Neural progenitor cell (in vitro differentiated cells): ENCODE results near the gene SLC6A12. TPM values are rescaled to one million over a fixed set of nuclear protein-coding genes. Genes with fewer than 3 reads are reported as not detected.
A peak's percentile ranks its signal among the peaks of the same experiment; 100 is the strongest.

Experiments
- DNase-seq: peaks from one replicate; pipeline ENCODE4 v3.0.0-alpha.2; 2016; ENCODE audit warnings: low spot score
- H2AFZ ChIP-seq: fragments of 200-600 bp; sonication (generic); replicated peaks from 2 replicates; pipeline ENCODE4 v1.6.1; 2016; ENCODE audit warnings: antibody characterized with exemption
- H3F3A ChIP-seq: fragments of 200-600 bp; sonication (generic); 2 replicates; pipeline ENCODE4 v1.6.1; 2016; ENCODE audit warnings: antibody characterized with exemption, low read depth
- H3K27ac ChIP-seq: fragments of 200-600 bp; sonication (generic); 2 replicates; pipeline ENCODE4 v1.5.1; 2016; ENCODE audit warnings: mild to moderate bottlenecking
- H3K27me3 ChIP-seq: fragments of 200-600 bp; sonication (generic); 2 replicates; pipeline ENCODE4 v1.6.1; 2016; ENCODE audit warnings: mild to moderate bottlenecking, moderate library complexity
- H3K36me3 ChIP-seq: fragments of 200-600 bp; sonication (generic); 2 replicates; pipeline ENCODE4 v1.5.1; 2016
- H3K4me1 ChIP-seq: fragments of 200-600 bp; sonication (generic); 2 replicates; pipeline ENCODE4 v1.6.1; 2016; ENCODE audit warnings: mixed run types
- H3K4me2 ChIP-seq: fragments of 200-600 bp; sonication (generic); 2 replicates; pipeline ENCODE4 v1.6.1; 2016
- H3K4me3 ChIP-seq: fragments of 200-600 bp; sonication (generic); 2 replicates; pipeline ENCODE4 v1.5.1; 2016
- H3K79me2 ChIP-seq: fragments of 200-600 bp; sonication (generic); 2 replicates; pipeline ENCODE4 v1.6.1; 2016; ENCODE audit warnings: low read depth
- H3K9ac ChIP-seq: fragments of 200-600 bp; sonication (generic); 2 replicates; pipeline ENCODE4 v1.6.1; 2016
- H3K9me3 ChIP-seq: fragments of 200-600 bp; sonication (generic); 2 replicates; pipeline ENCODE4 v1.5.1; 2016; ENCODE audit warnings: low read depth
- H4K20me1 ChIP-seq: fragments of 200-600 bp; sonication (generic); 2 replicates; pipeline ENCODE4 v1.6.1; 2016; ENCODE audit warnings: low read depth
- H3K27ac Mint-ChIP-seq: 3 replicates; pipeline ENCODE4 v1.8.0; 2021; ENCODE audit warnings: mixed read lengths
- H3K27me3 Mint-ChIP-seq: 2 replicates; pipeline ENCODE4 v1.8.0; 2022; ENCODE audit warnings: low read depth, mild to moderate bottlenecking, inconsistent platforms, moderate library complexity, mixed read lengths; ENCODE audit not compliant: insufficient read depth
- H3K36me3 Mint-ChIP-seq: 3 replicates; pipeline ENCODE4 v1.8.0; 2021; ENCODE audit warnings: mixed read lengths
- H3K4me1 Mint-ChIP-seq: 3 replicates; pipeline ENCODE4 v1.8.0; 2021; ENCODE audit warnings: mixed read lengths
- H3K4me3 Mint-ChIP-seq: 3 replicates; pipeline ENCODE4 v1.8.0; 2021; ENCODE audit warnings: mild to moderate bottlenecking, moderate library complexity, mixed read lengths
- H3K9me3 Mint-ChIP-seq: 3 replicates; pipeline ENCODE4 v1.8.0; 2020; ENCODE audit warnings: mixed read lengths
- EZH2 ChIP-seq: fragments of 200-600 bp; sonication (generic); IDR thresholded peaks from 2 replicates; pipeline ENCODE4 v1.6.1; 2017; ENCODE audit warnings: antibody characterized with exemption, mild to moderate bottlenecking, moderate library complexity
- EZH2phosphoT487 ChIP-seq: fragments of 200-600 bp; sonication (generic); IDR thresholded peaks from 2 replicates; pipeline ENCODE4 v1.6.1; 2017; ENCODE audit warnings: antibody characterized with exemption
- total RNA-seq: library from RNA; depleted of rRNA; stranded (reverse); fragments of >200 nt; gene quantifications from 2 replicates; pipeline ENCODE4 v1.2.3, GENCODE V29; 2015; ENCODE audit warnings: low replicate concordance
- TF ChIP-seq, protein P1 (sequence below): fragments of 200-600 bp; sonication (generic); IDR thresholded peaks from 2 replicates; pipeline ENCODE4 v1.5.1; 2017; ENCODE audit warnings: antibody characterized with exemption, mild to moderate bottlenecking

Gene SLC6A12
- total RNA-seq, 1 donor from 2014 or later: not detected

DNA sequence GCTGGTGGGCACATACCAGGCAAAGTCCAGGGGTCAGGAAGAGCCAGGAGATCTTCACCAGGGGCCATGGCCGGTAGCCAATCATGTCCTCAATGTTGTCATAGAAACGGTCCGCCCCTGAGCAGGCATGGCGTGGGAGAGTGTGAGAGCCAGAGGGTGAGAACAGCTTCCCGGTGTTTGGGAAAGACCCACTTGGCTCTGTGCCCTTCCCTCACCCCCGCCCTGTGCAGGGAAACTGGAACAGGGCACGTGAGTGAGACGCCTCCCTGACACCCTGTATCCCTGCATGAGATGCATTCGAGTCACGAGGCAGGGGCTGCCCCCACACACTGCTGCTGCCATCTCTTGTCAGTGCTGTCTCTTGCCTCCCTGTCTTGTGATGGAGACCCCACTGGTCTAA, 20.7 kb downstream of the SLC6A12 start:
- Mint-ChIP-seq H3K36me3 (no peaks in the 10 kb centered on the region), H3K4me1 (peaks cover 7% of the 10 kb centered on the region), H3K27ac (no peak overlapping the region), H3K4me3 (peak overlapping the region; percentile 54), H3K9me3 (peaks cover 7% of the 10 kb centered on the region), H3K27me3 (peaks cover 21% of the 10 kb centered on the region)
- H3K79me2 ChIP-seq: no peaks in the 10 kb centered on the region
- no peaks in the 10 kb centered on the region for H3K9me3 ChIP-seq
- TF ChIP-seq EZH2: no peak
- H3K27me3 ChIP-seq: peaks cover 50% of the 10 kb centered on the region
- DNase-seq: no peak
- no peak overlapping the region for H2AFZ ChIP-seq
- no peak overlapping the region for H3K9ac ChIP-seq
- no peak overlapping the region for H3K4me3 ChIP-seq
- no peaks in the 10 kb centered on the region for H3K4me1 ChIP-seq
- no peaks in the 10 kb centered on the region for H3F3A ChIP-seq
- H3K36me3 ChIP-seq: no peaks in the 10 kb centered on the region
- H3K4me2 ChIP-seq: no peak overlapping the region
- H4K20me1 ChIP-seq: no peaks in the 10 kb centered on the region
- H3K27ac ChIP-seq: no peak overlapping the region

DNA sequence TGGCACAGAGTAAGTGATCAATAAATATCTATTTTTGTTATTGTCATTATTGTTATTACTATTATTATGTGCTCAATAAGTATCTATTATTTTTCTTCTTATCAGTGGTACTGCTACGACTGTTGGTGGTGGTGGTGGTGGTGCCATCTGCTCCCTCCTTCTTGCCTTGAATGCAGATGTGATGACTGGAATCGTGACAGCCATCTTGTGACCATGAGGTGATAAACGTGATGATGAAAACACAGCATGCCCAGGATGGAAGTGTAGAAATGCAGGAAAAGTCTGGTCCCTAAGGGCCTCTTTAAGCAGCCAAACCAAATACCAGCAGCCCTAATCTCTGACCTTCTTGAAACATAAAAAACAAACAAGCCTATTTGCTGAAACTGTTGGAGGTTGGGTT, 22.4 kb downstream of the SLC6A12 start:
- H3K9ac ChIP-seq: no peak overlapping the region
- DNase-seq: no peak
- no peak overlapping the region for H3K4me3 ChIP-seq
- H3K36me3 Mint-ChIP-seq: no peaks in the 10 kb centered on the region
- no peak for TF ChIP-seq EZH2phosphoT487
- TF ChIP-seq, protein P1, sequence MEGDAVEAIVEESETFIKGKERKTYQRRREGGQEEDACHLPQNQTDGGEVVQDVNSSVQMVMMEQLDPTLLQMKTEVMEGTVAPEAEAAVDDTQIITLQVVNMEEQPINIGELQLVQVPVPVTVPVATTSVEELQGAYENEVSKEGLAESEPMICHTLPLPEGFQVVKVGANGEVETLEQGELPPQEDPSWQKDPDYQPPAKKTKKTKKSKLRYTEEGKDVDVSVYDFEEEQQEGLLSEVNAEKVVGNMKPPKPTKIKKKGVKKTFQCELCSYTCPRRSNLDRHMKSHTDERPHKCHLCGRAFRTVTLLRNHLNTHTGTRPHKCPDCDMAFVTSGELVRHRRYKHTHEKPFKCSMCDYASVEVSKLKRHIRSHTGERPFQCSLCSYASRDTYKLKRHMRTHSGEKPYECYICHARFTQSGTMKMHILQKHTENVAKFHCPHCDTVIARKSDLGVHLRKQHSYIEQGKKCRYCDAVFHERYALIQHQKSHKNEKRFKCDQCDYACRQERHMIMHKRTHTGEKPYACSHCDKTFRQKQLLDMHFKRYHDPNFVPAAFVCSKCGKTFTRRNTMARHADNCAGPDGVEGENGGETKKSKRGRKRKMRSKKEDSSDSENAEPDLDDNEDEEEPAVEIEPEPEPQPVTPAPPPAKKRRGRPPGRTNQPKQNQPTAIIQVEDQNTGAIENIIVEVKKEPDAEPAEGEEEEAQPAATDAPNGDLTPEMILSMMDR: no peak
- no peak for TF ChIP-seq EZH2
- H2AFZ ChIP-seq: no peak overlapping the region
- peaks cover 54% of the 10 kb centered on the region for H3K27me3 ChIP-seq
- no peaks in the 10 kb centered on the region for H4K20me1 ChIP-seq
- H3F3A ChIP-seq: no peaks in the 10 kb centered on the region
- H3K9me3 ChIP-seq: no peaks in the 10 kb centered on the region
- H3K27ac ChIP-seq: no peak overlapping the region
- H3K4me1 Mint-ChIP-seq: peaks cover 7% of the 10 kb centered on the region
- H3K4me2 ChIP-seq: no peak overlapping the region
- peak overlapping the region; percentile 49 for H3K4me3 Mint-ChIP-seq
- no peaks in the 10 kb centered on the region for H3K79me2 ChIP-seq
- H3K27me3 Mint-ChIP-seq: peaks cover 24% of the 10 kb centered on the region
- H3K27ac Mint-ChIP-seq: no peak overlapping the region
- H3K9me3 Mint-ChIP-seq: no peaks in the 10 kb centered on the region
- no peaks in the 10 kb centered on the region for H3K4me1 ChIP-seq
- no peaks in the 10 kb centered on the region for H3K36me3 ChIP-seq

DNA sequence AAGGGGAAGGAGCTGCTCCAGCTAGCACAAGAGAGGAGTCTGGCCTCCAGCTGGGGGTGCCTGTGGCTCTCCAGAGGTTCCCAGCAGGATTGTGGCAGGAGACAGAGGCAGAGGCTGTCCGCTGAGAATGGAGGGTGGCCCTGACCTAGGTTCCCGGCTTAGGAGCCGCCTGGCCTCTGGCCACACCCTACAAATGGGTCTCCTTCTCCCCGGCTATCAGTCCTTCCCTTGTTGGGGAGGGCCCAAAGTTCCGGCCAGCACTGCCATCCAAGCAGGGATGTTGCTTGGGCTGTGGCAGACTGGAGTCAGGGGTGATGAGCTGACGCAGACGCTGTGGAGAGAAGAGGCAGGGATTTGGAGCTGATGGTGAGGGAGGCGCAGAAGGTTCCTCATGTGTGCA, 23.1 kb downstream of the SLC6A12 start:
- no peak overlapping the region for H3K27ac Mint-ChIP-seq
- no peak for DNase-seq
- no peaks in the 10 kb centered on the region for H3K9me3 ChIP-seq
- H3K4me3 ChIP-seq: no peak overlapping the region
- TF ChIP-seq EZH2phosphoT487 (no peak), EZH2 (no peak)
- TF ChIP-seq, protein P1: no peak
- no peaks in the 10 kb centered on the region for H3K9me3 Mint-ChIP-seq
- H3K4me2 ChIP-seq: no peak overlapping the region
- peaks cover 20% of the 10 kb centered on the region for H3K27me3 Mint-ChIP-seq
- H3K4me3 Mint-ChIP-seq: no peak overlapping the region
- no peaks in the 10 kb centered on the region for H3K36me3 Mint-ChIP-seq
- peaks cover 54% of the 10 kb centered on the region for H3K27me3 ChIP-seq
- peaks cover 7% of the 10 kb centered on the region for H3K4me1 Mint-ChIP-seq
- H3K36me3 ChIP-seq: no peaks in the 10 kb centered on the region
- H3K4me1 ChIP-seq: no peaks in the 10 kb centered on the region
- no peak overlapping the region for H3K27ac ChIP-seq
- H4K20me1 ChIP-seq: no peaks in the 10 kb centered on the region
- H3K79me2 ChIP-seq: no peaks in the 10 kb centered on the region
- no peak overlapping the region for H2AFZ ChIP-seq
- H3F3A ChIP-seq: no peaks in the 10 kb centered on the region
- no peak overlapping the region for H3K9ac ChIP-seq

DNA sequence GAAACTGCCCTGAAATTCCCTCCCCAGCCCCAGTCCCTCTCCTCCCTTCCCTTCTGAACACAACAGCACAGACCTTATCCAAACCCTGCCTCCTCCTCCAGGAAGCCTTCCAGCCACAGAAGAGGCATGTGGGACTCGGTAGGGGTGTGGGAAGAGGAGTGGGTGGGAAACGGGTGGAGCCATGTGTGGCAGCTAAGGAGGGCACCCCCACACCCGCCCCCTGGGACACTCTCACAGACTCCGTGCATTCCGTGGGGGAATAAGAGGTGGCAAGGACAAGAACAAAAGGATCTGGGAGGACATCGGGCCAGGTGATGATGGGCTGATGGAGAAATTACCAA, 24.4 kb downstream of the SLC6A12 start:
- peaks cover 9% of the 10 kb centered on the region for H3K4me1 Mint-ChIP-seq
- H3K27me3 Mint-ChIP-seq: peaks cover 21% of the 10 kb centered on the region
- no peaks in the 10 kb centered on the region for H3K79me2 ChIP-seq
- DNase-seq: no peak
- H3K27me3 ChIP-seq: peaks cover 54% of the 10 kb centered on the region
- H3K4me3 ChIP-seq: no peak overlapping the region
- H3F3A ChIP-seq: no peaks in the 10 kb centered on the region
- no peaks in the 10 kb centered on the region for H3K4me1 ChIP-seq
- H3K36me3 Mint-ChIP-seq: no peaks in the 10 kb centered on the region
- H3K4me2 ChIP-seq: no peak overlapping the region
- TF ChIP-seq EZH2phosphoT487 (no peak), EZH2 (no peak)
- TF ChIP-seq, protein P1: no peak
- no peak overlapping the region for H3K9ac ChIP-seq
- H3K9me3 Mint-ChIP-seq: no peaks in the 10 kb centered on the region
- no peak overlapping the region for H3K27ac Mint-ChIP-seq
- no peaks in the 10 kb centered on the region for H4K20me1 ChIP-seq
- H3K36me3 ChIP-seq: no peaks in the 10 kb centered on the region
- no peak overlapping the region for H3K27ac ChIP-seq
- no peaks in the 10 kb centered on the region for H3K9me3 ChIP-seq
- no peak overlapping the region for H3K4me3 Mint-ChIP-seq
- no peak overlapping the region for H2AFZ ChIP-seq
